ENCODE results near the gene PPP2R5D.

Gene PPP2R5D

GRCh38 chr6:42963179-42963854 is 21.1 kb upstream of the PPP2R5D start:
- DNase-seq (ENCODE audit: low read depth in 2 of 2): no peak

GRCh38 chr6:42963855-42964605 is 20.3 kb upstream of the PPP2R5D start:
- no peak for DNase-seq (ENCODE audit: low read depth in 2 of 2)

GRCh38 chr6:42966571-42966970 is 17.8 kb upstream of the PPP2R5D start:
- DNase-seq (ENCODE audit: low read depth in 2 of 2): no peak

GRCh38 chr6:42967228-42967627 is 17.1 kb upstream of the PPP2R5D start:
- DNase-seq (ENCODE audit: low read depth in 2 of 2): no peak

GRCh38 chr6:42968126-42968701 is 16.2 kb upstream of the PPP2R5D start:
- no peak for DNase-seq (ENCODE audit: low read depth in 2 of 2)

GRCh38 chr6:42968783-42969182 is 15.6 kb upstream of the PPP2R5D start:
- DNase-seq (ENCODE audit: low read depth in 2 of 2): no peak

- DNase-seq (ENCODE audit: low read depth in 2 of 2): no peak
Measured at GRCh38 chr6:42969431-42969830, 14.9 kb upstream of the PPP2R5D start.

- DNase-seq (ENCODE audit: low read depth in 2 of 2): no peak
Measured at GRCh38 chr6:42969934-42970333, 14.4 kb upstream of the PPP2R5D start.

- DNase-seq (ENCODE audit: low read depth in 2 of 2): no peak
Measured at GRCh38 chr6:42970871-42971612, 13.3 kb upstream of the PPP2R5D start.

GRCh38 chr6:42971746-42972327 is 12.5 kb upstream of the PPP2R5D start:
- DNase-seq (ENCODE audit: low read depth in 2 of 2): no peak

- DNase-seq (ENCODE audit: low read depth in 2 of 2): no peak
Measured at GRCh38 chr6:42973926-42974325, 10.4 kb upstream of the PPP2R5D start.

GRCh38 chr6:42974919-42975505 is 9.4 kb upstream of the PPP2R5D start:
- no peak for DNase-seq (ENCODE audit: low read depth in 2 of 2)

- DNase-seq (ENCODE audit: low read depth in 2 of 2): no peak
Measured at GRCh38 chr6:42978487-42978838, 5.9 kb upstream of the PPP2R5D start.

- DNase-seq (ENCODE audit: low read depth in 2 of 2): peak; percentile 85 to 91
Measured at GRCh38 chr6:42978839-42979522, 5.4 kb upstream of the PPP2R5D start, which contains the start of gene PEX6. PEX6 (minus strand) TSS chr6:42979181; CDS start chr6:42979150, 31 bp downstream.

GRCh38 chr6:42979523-42980177 is 4.7 kb upstream of the PPP2R5D start:
- DNase-seq (ENCODE audit: low read depth in 2 of 2): no peak

GRCh38 chr6:42981836-42982235 is 2.5 kb upstream of the PPP2R5D start:
- DNase-seq (ENCODE audit: low read depth in 2 of 2): no peak

- no peak for DNase-seq (ENCODE audit: low read depth in 2 of 2)
Measured at GRCh38 chr6:42984924-42985475, 630 bp downstream of the PPP2R5D start.

GRCh38 chr6:42987533-42988451 is 3.4 kb downstream of the PPP2R5D start:
- DNase-seq (ENCODE audit: low read depth in 2 of 2): no peak

GRCh38 chr6:42988486-42989020 is 4.2 kb downstream of the PPP2R5D start:
- no peak for DNase-seq (ENCODE audit: low read depth in 2 of 2)

Measured in stimulated activated CD8-positive, alpha-beta memory T cell treated with anti-CD3 and anti-CD28 coated beads, Interleukin-7, amount 100 ng/mL, for 4 hours (primary cell).